Effector memory CD4-positive, alpha-beta T cell (primary cell): ENCODE results near the gene PLPP3.

ENCODE experiments used
- DNase-seq, 3 donors: peaks; one replicate each; pipeline ENCODE4 v3.0.0-alpha.2; 2020
- H3K27ac ChIP-seq: 2 replicates; pipeline ENCODE4 v1.7.0; 2013; ENCODE audit warnings: mild to moderate bottlenecking, low read length, moderate library complexity; ENCODE audit not compliant: insufficient read depth, poor library complexity, severe bottlenecking
- H3K27me3 ChIP-seq: replicated peaks from 2 replicates; pipeline ENCODE4 v1.7.0; 2013; ENCODE audit warnings: mild to moderate bottlenecking, low read length; ENCODE audit not compliant: insufficient read depth, control insufficient read depth, poor library complexity, severe bottlenecking
- H3K36me3 ChIP-seq: 2 replicates; pipeline ENCODE4 v1.7.0; 2013; ENCODE audit warnings: mild to moderate bottlenecking, low read length, moderate library complexity; ENCODE audit not compliant: control insufficient read depth, insufficient read depth
- H3K4me1 ChIP-seq: 2 replicates; pipeline ENCODE4 v1.7.0; 2013; ENCODE audit warnings: low read length, mild to moderate bottlenecking; ENCODE audit not compliant: control insufficient read depth, insufficient read depth, poor library complexity, severe bottlenecking
- H3K4me3 ChIP-seq: 2 replicates; pipeline ENCODE4 v1.7.0; 2013; ENCODE audit warnings: low read length, low read depth, mild to moderate bottlenecking; ENCODE audit not compliant: insufficient read depth, poor library complexity, severe bottlenecking
- H3K9me3 ChIP-seq: 2 replicates; pipeline ENCODE4 v1.7.0; 2013; ENCODE audit warnings: mild to moderate bottlenecking, low read length, moderate library complexity; ENCODE audit not compliant: control insufficient read depth

Gene PLPP3

GRCh38 chr1:56539520-56539931, 39.8 kb downstream of the PLPP3 start:
- no peaks in the 10 kb centered on the region for H3K9me3 ChIP-seq
- H3K4me1 ChIP-seq: no peaks in the 10 kb centered on the region
- no peaks in the 10 kb centered on the region for H3K27me3 ChIP-seq
- no peaks in the 10 kb centered on the region for H3K36me3 ChIP-seq
- DNase-seq: no peak
- H3K4me3 ChIP-seq: no peak overlapping the region
- no peak overlapping the region for H3K27ac ChIP-seq

- Histone ChIP-seq H3K9me3 (no peaks in the 10 kb centered on the region), H3K36me3 (no peaks in the 10 kb centered on the region), H3K4me3 (no peak overlapping the region), H3K4me1 (no peaks in the 10 kb centered on the region), H3K27ac (no peak overlapping the region), H3K27me3 (no peaks in the 10 kb centered on the region)
- DNase-seq: no peak
Observed at GRCh38 chr1:56538532-56538931, 40.8 kb downstream of the PLPP3 start.

GRCh38 chr1:56537660-56538059, 41.7 kb downstream of the PLPP3 start:
- Histone ChIP-seq H3K9me3 (no peaks in the 10 kb centered on the region), H3K27ac (no peak overlapping the region), H3K4me1 (no peaks in the 10 kb centered on the region), H3K36me3 (no peaks in the 10 kb centered on the region), H3K4me3 (no peak overlapping the region), H3K27me3 (no peaks in the 10 kb centered on the region)
- DNase-seq: no peak

GRCh38 chr1:56535939-56536338, 43.4 kb downstream of the PLPP3 start:
- Histone ChIP-seq H3K36me3 (no peaks in the 10 kb centered on the region), H3K27ac (no peak overlapping the region)

GRCh38 chr1:56535362-56535761, 44.0 kb downstream of the PLPP3 start:
- no peak for DNase-seq
- H3K27ac ChIP-seq: no peak overlapping the region
- H3K27me3 ChIP-seq: no peaks in the 10 kb centered on the region
- H3K9me3 ChIP-seq: no peaks in the 10 kb centered on the region
- H3K36me3 ChIP-seq: no peaks in the 10 kb centered on the region
- no peak overlapping the region for H3K4me3 ChIP-seq
- no peaks in the 10 kb centered on the region for H3K4me1 ChIP-seq

More at GRCh38 chr1:56535939-56536338, 43.4 kb downstream of the PLPP3 start:
- Histone ChIP-seq H3K9me3 (no peaks in the 10 kb centered on the region), H3K4me1 (no peaks in the 10 kb centered on the region), H3K4me3 (no peak overlapping the region), H3K27me3 (no peaks in the 10 kb centered on the region)
- no peak for DNase-seq

GRCh38 chr1:56534130-56534651, 45.2 kb downstream of the PLPP3 start:
- Histone ChIP-seq H3K4me1 (no peaks in the 10 kb centered on the region), H3K27me3 (no peaks in the 10 kb centered on the region), H3K36me3 (no peaks in the 10 kb centered on the region), H3K4me3 (no peak overlapping the region), H3K27ac (no peak overlapping the region), H3K9me3 (no peaks in the 10 kb centered on the region)
- DNase-seq: no peak

GRCh38 chr1:56533621-56534020, 45.7 kb downstream of the PLPP3 start:
- Histone ChIP-seq H3K27ac (no peak overlapping the region), H3K9me3 (no peaks in the 10 kb centered on the region), H3K36me3 (no peaks in the 10 kb centered on the region), H3K4me1 (no peaks in the 10 kb centered on the region), H3K4me3 (no peak overlapping the region), H3K27me3 (no peaks in the 10 kb centered on the region)
- DNase-seq: no peak

- Histone ChIP-seq H3K36me3 (no peaks in the 10 kb centered on the region), H3K27me3 (no peaks in the 10 kb centered on the region), H3K4me1 (no peaks in the 10 kb centered on the region), H3K9me3 (no peaks in the 10 kb centered on the region), H3K27ac (no peak overlapping the region), H3K4me3 (no peak overlapping the region)
- no peak for DNase-seq
Observed at GRCh38 chr1:56533197-56533596, 46.2 kb downstream of the PLPP3 start.

- H3K9me3 ChIP-seq: no peaks in the 10 kb centered on the region
- no peak for DNase-seq
- H3K4me3 ChIP-seq: no peak overlapping the region
- H3K27me3 ChIP-seq: no peaks in the 10 kb centered on the region
- no peaks in the 10 kb centered on the region for H3K4me1 ChIP-seq
- H3K36me3 ChIP-seq: no peaks in the 10 kb centered on the region
- H3K27ac ChIP-seq: no peak overlapping the region
Observed at GRCh38 chr1:56532350-56532683, 47.0 kb downstream of the PLPP3 start.

- Histone ChIP-seq H3K4me3 (no peak overlapping the region), H3K9me3 (no peaks in the 10 kb centered on the region), H3K27me3 (no peaks in the 10 kb centered on the region), H3K36me3 (no peaks in the 10 kb centered on the region), H3K27ac (no peak overlapping the region), H3K4me1 (no peaks in the 10 kb centered on the region)
- DNase-seq: no peak
Observed at GRCh38 chr1:56531624-56532349, 47.6 kb downstream of the PLPP3 start.
